H1 (cell line): ENCODE data around the gene HOXD4. TPM values are rescaled to one million over a fixed set of nuclear protein-coding genes. Genes with fewer than 3 reads are reported as not detected.

Source experiments
- KDM1A ChIP-seq: fragments of 200-600, 300-600 bp; sonication (generic); IDR thresholded peaks from 2 replicates; pipeline ENCODE4 v1.7.1; 2016; ENCODE audit warnings: mild to moderate bottlenecking, low read length, borderline replicate concordance
- RNF2 ChIP-seq: fragments of 200-900, 300-1000 bp; sonication (generic); IDR thresholded peaks from 2 replicates; pipeline ENCODE4 v1.7.1; 2016; ENCODE audit warnings: borderline replicate concordance, low read depth, mild to moderate bottlenecking, antibody characterized with exemption, low read length; ENCODE audit not compliant: poor library complexity, severe bottlenecking; ENCODE audit errors: missing control alignments
- SIN3A ChIP-seq, 2 experiments: IDR thresholded peaks in 1 of 2; conservative IDR thresholded peaks in 1 of 2; 2 replicates each; pipeline ENCODE4 v1.6.1; 2011 to 2012; ENCODE audit warnings: low read length in 2 of 2, improper control_type of control experiment in 1 of 2, low read depth in 1 of 2, mild to moderate bottlenecking in 1 of 2
- polyA plus RNA-seq, 7 experiments: library from polyadenylated mRNA; depleted of rRNA in 3 of 7; stranded (reverse) in 5 of 7; unstranded in 2 of 7; fragments of >200 nt in 5 of 7; fragments of 200-250 nt in 2 of 7; gene quantifications; 1 replicate in 5 of 7; 2 replicates in 1 of 7; 4 replicates in 1 of 7; pipeline versions ENCODE4 v1.2.1 to v1.2.3, GENCODE V29; 2011 to 2013; ENCODE audit warnings: missing spikeins in 2 of 7, mixed read lengths in 2 of 7
- total RNA-seq: library from RNA; stranded (reverse); fragmentation: NEBNext Ultra II Directional; extraction: Animal tissue kit (Norgen Biotek cat#: 25700); gene quantifications from 2 replicates; pipeline ENCODE4 v1.2.1, GENCODE V29; 2021
- TF ChIP-seq, protein P1 (sequence below): fragments of 300-600 bp; sonication (generic); IDR thresholded peaks from 2 replicates; pipeline ENCODE4 v1.7.1; 2012; ENCODE audit warnings: low read length, moderate library complexity, mild to moderate bottlenecking, inconsistent platforms; ENCODE audit not compliant: insufficient replicate concordance
- TF ChIP-seq, protein P2 (sequence below), 3 experiments: IDR thresholded peaks; 1 replicate in 2 of 3; 2 replicates in 1 of 3; pipeline versions ENCODE4 v1.5.1 to v1.6.1; 2011; ENCODE audit warnings: low read length in 3 of 3, mild to moderate bottlenecking in 3 of 3, inconsistent platforms in 2 of 3, low read depth in 1 of 3, moderate library complexity in 1 of 3; ENCODE audit not compliant: insufficient read depth in 1 of 3; ENCODE audit errors: control extremely low read depth in 1 of 3

The HOXD4 gene
- total and polyA plus RNA-seq, 2 of the 8 experiments (the other 6 are each of a cell fraction or from before 2014, with no cell fraction given): not detected

DNA sequence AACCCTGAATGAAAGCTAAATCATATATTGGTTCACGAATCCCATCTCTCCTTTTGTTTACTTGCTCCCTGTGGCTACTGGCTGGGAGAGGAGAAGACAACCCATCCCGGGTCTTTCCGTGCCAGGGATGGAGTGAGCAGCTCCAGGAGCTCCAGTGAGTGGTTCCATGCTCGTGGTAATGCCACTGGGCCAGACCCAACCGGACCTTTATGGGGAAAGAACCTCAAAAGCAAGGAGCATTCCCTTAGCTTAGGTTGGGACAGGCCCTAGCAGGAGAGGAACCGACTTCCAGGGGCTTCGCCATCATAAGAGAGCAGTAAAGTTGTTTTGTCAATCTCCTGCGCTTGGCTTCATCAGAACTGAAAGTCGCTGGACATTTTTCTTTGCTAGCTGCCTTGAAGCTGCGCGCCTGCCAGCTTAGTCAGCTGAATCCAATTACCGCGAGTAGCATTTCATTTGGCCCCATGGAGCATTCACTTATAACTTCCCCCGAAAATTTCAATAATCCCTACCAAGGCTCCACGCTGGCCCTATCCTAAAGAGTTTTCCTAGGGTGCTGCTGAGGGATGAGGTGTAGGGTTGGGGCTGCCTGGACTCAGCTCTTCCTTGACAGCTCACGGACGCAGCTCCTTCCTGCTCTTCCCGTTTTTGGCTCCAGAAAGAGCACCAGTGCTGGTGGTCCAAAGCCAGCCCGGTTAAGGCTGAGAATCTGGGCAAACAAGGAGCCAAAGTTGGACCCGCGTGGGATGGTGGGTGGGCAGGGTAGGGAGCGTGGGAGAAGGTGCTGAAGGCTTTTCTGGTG lies 10.7 kb downstream of the HOXD4 start (continued):
- TF ChIP-seq, protein P1, sequence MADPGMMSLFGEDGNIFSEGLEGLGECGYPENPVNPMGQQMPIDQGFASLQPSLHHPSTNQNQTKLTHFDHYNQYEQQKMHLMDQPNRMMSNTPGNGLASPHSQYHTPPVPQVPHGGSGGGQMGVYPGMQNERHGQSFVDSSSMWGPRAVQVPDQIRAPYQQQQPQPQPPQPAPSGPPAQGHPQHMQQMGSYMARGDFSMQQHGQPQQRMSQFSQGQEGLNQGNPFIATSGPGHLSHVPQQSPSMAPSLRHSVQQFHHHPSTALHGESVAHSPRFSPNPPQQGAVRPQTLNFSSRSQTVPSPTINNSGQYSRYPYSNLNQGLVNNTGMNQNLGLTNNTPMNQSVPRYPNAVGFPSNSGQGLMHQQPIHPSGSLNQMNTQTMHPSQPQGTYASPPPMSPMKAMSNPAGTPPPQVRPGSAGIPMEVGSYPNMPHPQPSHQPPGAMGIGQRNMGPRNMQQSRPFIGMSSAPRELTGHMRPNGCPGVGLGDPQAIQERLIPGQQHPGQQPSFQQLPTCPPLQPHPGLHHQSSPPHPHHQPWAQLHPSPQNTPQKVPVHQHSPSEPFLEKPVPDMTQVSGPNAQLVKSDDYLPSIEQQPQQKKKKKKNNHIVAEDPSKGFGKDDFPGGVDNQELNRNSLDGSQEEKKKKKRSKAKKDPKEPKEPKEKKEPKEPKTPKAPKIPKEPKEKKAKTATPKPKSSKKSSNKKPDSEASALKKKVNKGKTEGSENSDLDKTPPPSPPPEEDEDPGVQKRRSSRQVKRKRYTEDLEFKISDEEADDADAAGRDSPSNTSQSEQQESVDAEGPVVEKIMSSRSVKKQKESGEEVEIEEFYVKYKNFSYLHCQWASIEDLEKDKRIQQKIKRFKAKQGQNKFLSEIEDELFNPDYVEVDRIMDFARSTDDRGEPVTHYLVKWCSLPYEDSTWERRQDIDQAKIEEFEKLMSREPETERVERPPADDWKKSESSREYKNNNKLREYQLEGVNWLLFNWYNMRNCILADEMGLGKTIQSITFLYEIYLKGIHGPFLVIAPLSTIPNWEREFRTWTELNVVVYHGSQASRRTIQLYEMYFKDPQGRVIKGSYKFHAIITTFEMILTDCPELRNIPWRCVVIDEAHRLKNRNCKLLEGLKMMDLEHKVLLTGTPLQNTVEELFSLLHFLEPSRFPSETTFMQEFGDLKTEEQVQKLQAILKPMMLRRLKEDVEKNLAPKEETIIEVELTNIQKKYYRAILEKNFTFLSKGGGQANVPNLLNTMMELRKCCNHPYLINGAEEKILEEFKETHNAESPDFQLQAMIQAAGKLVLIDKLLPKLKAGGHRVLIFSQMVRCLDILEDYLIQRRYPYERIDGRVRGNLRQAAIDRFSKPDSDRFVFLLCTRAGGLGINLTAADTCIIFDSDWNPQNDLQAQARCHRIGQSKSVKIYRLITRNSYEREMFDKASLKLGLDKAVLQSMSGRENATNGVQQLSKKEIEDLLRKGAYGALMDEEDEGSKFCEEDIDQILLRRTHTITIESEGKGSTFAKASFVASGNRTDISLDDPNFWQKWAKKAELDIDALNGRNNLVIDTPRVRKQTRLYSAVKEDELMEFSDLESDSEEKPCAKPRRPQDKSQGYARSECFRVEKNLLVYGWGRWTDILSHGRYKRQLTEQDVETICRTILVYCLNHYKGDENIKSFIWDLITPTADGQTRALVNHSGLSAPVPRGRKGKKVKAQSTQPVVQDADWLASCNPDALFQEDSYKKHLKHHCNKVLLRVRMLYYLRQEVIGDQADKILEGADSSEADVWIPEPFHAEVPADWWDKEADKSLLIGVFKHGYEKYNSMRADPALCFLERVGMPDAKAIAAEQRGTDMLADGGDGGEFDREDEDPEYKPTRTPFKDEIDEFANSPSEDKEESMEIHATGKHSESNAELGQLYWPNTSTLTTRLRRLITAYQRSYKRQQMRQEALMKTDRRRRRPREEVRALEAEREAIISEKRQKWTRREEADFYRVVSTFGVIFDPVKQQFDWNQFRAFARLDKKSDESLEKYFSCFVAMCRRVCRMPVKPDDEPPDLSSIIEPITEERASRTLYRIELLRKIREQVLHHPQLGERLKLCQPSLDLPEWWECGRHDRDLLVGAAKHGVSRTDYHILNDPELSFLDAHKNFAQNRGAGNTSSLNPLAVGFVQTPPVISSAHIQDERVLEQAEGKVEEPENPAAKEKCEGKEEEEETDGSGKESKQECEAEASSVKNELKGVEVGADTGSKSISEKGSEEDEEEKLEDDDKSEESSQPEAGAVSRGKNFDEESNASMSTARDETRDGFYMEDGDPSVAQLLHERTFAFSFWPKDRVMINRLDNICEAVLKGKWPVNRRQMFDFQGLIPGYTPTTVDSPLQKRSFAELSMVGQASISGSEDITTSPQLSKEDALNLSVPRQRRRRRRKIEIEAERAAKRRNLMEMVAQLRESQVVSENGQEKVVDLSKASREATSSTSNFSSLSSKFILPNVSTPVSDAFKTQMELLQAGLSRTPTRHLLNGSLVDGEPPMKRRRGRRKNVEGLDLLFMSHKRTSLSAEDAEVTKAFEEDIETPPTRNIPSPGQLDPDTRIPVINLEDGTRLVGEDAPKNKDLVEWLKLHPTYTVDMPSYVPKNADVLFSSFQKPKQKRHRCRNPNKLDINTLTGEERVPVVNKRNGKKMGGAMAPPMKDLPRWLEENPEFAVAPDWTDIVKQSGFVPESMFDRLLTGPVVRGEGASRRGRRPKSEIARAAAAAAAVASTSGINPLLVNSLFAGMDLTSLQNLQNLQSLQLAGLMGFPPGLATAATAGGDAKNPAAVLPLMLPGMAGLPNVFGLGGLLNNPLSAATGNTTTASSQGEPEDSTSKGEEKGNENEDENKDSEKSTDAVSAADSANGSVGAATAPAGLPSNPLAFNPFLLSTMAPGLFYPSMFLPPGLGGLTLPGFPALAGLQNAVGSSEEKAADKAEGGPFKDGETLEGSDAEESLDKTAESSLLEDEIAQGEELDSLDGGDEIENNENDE: no peak
- no peak for TF ChIP-seq SIN3A (conservative IDR thresholded peaks at IDR 0.05 in 1 of 2, IDR thresholded peaks at IDR 0.05 in 1 of 2; ENCODE audit: low read depth in 1 of 2, low read length in 2 of 2)
- TF ChIP-seq KDM1A: no peak
- TF ChIP-seq RNF2: peak; percentile 58
- TF ChIP-seq, protein P2, sequence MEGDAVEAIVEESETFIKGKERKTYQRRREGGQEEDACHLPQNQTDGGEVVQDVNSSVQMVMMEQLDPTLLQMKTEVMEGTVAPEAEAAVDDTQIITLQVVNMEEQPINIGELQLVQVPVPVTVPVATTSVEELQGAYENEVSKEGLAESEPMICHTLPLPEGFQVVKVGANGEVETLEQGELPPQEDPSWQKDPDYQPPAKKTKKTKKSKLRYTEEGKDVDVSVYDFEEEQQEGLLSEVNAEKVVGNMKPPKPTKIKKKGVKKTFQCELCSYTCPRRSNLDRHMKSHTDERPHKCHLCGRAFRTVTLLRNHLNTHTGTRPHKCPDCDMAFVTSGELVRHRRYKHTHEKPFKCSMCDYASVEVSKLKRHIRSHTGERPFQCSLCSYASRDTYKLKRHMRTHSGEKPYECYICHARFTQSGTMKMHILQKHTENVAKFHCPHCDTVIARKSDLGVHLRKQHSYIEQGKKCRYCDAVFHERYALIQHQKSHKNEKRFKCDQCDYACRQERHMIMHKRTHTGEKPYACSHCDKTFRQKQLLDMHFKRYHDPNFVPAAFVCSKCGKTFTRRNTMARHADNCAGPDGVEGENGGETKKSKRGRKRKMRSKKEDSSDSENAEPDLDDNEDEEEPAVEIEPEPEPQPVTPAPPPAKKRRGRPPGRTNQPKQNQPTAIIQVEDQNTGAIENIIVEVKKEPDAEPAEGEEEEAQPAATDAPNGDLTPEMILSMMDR (IDR thresholded peaks at IDR 0.05; ENCODE audit: control extremely low read depth in 1 of 3, insufficient read depth in 1 of 3, low read depth in 1 of 3, low read length in 3 of 3): no peak
